Limb (tissue), 2 donors: Measurements from ENCODE around the gene KRT16.
"Not testable (repeated sequence)": the region's sequence is repeated elsewhere in the genome, so short reads cannot be mapped to it uniquely, and the experiment has no call there.

Experiments
- DNase-seq, 2 donors: peaks; one replicate each; pipeline ENCODE4 v3.0.0-alpha.2; 2016; ENCODE audit errors: extremely low spot score in 2 of 2

Gene KRT16

GRCh38 chr17:41628073-41628370 lies 15.5 kb upstream of the KRT16 start:
- not testable (repeated sequence) for DNase-seq

- peak in 1 of 2 donors; percentile 26 for DNase-seq
These were observed 14.9 kb upstream of the KRT16 start for GRCh38 chr17:41627316-41628072.

- DNase-seq, result not testable (repeated sequence)
These were observed 14.3 kb upstream of the KRT16 start for GRCh38 chr17:41626914-41627295.

GRCh38 chr17:41626028-41626913 lies 13.7 kb upstream of the KRT16 start:
- DNase-seq, result peak in 1 of 2 donors; percentile 17

- DNase-seq, result peak in 1 of 2 donors; percentile 44
These were observed 13.0 kb upstream of the KRT16 start for GRCh38 chr17:41625602-41626001.

- peak in 1 of 2 donors; percentile 63 for DNase-seq
These were observed 11.9 kb upstream of the KRT16 start, which contains the start of gene KRT17 for GRCh38 chr17:41624208-41625101. TSS of gene KRT17 (minus strand) at chr17:41624575. CDS start at chr17:41624509, 66 bp downstream.

- peak in 1 of 2 donors; percentile 29 for DNase-seq
These were observed 10.8 kb upstream of the KRT16 start for GRCh38 chr17:41623184-41623861.

- not testable (repeated sequence) for DNase-seq
These were observed 10.0 kb upstream of the KRT16 start for GRCh38 chr17:41622340-41623183.

- peak in 1 of 2 donors; percentile 6 for DNase-seq
These were observed 9.3 kb upstream of the KRT16 start for GRCh38 chr17:41621916-41622315.

- not testable (repeated sequence) for DNase-seq
These were observed 8.9 kb upstream of the KRT16 start for GRCh38 chr17:41621435-41621817.

- peak in 1 of 2 donors; percentile 31 for DNase-seq
These were observed 8.2 kb upstream of the KRT16 start for GRCh38 chr17:41620583-41621434.

GRCh38 chr17:41619927-41620582 lies 7.5 kb upstream of the KRT16 start:
- not testable (repeated sequence) for DNase-seq

GRCh38 chr17:41619036-41619926 lies 6.7 kb upstream of the KRT16 start:
- DNase-seq, result peak in 1 of 2 donors; percentile 18

GRCh38 chr17:41618341-41619035 lies 5.9 kb upstream of the KRT16 start:
- DNase-seq, result no peak

- no peak for DNase-seq
These were observed 5.1 kb upstream of the KRT16 start for GRCh38 chr17:41617698-41618097.

- DNase-seq, result no peak
These were observed 4.6 kb upstream of the KRT16 start for GRCh38 chr17:41617136-41617535.

GRCh38 chr17:41616486-41616885 lies 3.9 kb upstream of the KRT16 start:
- not testable (repeated sequence) for DNase-seq
